DMS79 treated with DMSO at 0.1 percent for 48 hours (cell line): ENCODE results near the gene ARHGAP28.
"Not testable (repeated sequence)": the region's sequence is repeated elsewhere in the genome, so short reads cannot be mapped to it uniquely, and the experiment has no call there.

Experiments
- DNase-seq: peaks from one replicate; lab custom pipeline; 2025; lab: John Stamatoyannopoulos, UW

Gene ARHGAP28

DNA sequence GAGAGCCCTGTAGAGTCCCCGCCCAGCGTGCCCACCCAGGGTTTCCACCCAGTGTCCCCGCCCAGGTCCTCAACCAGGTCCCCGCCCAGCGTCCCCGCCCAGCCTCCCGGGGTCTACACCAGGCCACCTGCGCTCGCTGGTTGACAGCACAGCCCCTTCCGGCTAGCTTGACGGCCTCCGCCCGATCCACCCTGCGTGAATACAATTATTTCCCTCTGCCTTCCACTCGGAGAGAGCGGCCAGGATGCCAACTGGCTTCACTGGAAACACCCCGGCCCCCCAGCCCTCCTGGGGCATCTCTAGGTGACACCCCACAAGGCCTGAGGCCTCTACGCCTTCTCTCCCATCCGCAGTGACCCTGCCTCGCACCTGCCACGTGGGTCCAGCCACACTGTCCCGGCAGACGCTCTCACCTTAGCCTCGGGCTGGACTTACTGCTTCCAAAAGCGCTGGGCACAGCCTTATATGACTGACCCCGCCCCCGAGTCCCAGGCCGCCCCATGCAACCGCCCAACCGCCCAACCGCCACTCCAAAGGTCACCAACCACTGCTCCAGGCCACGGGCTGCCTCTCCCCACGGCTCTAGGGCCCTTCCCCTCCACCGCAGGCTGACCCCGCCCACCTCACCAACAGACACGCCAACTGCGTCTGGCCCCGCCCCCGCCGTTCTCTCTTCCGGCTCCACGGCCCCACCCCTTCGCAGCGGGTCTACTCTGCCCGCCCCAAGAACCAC lies 200.0 kb downstream of the ARHGAP28 start:
- DNase-seq: no peak

DNA sequence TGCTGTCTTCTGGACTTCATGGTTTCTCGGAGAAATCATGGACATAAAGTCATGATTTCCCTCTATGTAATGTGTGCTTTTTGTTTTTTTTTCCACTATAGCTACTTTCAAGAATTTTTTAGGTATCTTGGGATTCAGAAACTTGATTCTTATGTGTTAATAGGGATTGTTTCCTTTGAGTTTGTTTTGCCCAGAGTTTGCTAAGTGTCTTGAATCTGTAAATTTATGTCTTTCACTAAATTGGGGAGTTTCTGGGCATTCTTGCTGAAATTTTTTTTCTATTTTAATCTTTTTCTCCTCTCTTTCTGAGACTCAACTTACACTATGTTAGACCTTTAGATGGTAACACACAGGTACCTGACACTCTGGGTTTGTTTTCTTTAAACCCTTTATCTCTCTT lies 205.3 kb downstream of the ARHGAP28 start:
- DNase-seq: no peak

DNA sequence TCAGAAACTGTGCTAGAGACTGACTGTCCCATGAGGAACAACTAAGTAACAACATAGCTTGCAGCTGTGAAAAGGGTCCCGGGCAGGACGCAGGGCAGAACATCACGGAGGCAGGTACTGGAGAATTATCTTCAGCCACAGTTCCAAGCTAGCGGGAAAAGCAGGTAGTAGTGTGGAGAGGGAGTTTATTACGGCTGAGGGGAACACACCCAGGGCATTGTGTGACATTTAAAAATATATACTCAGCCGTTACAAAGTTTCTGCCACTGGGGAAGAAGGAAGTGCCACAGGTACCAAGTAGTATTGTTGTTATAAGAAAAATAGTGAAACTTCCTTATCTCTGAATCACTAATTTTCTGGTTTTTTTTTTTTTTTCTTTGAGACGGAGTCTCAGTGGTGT lies 208.5 kb downstream of the ARHGAP28 start:
- DNase-seq: no peak

DNA sequence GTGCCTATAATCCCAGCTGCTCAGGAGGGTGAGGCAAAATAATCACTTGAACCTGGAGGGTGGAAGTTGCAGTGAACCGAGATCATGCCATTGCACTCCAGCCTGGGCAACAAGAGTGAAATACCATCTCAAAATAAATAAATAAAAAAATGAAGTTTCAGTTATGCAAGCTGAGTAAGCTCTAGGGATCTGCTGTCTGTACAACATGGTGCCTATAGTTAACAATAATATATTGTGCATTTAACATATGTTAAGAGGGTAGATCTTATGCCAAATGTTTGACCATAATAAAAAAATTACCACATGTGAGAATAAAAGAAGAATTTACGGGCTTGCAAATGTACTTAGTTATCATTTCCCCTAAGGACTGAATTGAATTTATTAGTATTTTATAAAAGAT lies 208.9 kb downstream of the ARHGAP28 start:
- DNase-seq: not testable (repeated sequence)

DNA sequence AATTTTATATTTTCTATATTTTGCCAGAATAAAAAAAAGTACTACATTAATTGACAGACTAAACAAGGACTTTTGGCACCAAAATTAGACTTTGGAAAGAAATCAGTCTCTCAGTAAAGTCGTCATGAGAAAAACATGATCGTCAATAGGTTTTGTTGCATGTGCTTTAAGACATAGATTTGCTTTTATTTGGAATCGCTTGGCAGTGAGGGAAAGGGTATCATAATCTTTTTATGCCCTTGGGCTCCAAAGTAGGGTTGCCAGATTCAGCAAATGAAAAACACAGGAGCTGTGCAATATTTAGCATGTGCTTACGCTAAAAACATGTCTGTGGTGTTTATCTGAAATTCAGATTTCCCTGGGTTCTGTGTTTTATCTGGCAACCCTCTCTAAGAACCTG lies 210.5 kb downstream of the ARHGAP28 start:
- no peak for DNase-seq

DNA sequence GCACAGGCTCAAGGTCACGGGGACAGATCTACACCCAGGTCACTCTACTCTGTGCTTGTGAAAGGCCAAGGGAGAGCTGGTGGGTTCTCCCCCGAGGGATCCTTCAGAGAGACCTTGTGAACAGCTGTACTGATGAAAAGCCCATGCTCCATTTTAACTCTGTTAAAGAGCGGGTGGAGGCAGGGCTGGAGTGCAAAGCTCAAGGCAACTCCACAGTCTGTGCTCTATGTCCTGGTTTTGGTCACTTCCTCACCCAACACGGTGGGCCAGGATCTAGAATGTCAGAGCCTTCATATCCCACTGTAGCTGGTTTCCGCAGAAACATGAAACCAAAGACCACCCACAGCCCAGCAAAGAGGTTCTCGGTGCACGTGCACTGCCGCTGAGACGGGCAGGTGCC lies 210.9 kb downstream of the ARHGAP28 start:
- no peak for DNase-seq

DNA sequence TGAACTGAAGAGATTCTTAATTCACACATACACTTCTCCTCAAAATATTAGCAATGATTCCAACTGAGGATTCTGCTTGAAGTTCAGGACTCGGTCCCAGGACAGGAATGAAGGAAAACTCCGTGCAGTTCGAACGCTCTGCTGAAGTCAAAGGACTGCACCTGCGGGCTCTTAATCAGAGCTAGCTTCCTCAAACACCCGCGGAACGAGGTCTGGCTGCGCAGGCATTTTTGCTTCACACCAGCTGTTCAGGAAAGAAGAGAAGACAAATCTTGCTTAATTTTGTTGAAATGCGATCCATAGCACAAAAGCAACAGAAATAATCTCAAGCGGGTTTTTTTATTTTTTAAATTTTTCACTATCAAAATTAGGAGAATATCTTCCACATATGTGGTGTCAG lies 212.5 kb downstream of the ARHGAP28 start:
- no peak for DNase-seq

DNA sequence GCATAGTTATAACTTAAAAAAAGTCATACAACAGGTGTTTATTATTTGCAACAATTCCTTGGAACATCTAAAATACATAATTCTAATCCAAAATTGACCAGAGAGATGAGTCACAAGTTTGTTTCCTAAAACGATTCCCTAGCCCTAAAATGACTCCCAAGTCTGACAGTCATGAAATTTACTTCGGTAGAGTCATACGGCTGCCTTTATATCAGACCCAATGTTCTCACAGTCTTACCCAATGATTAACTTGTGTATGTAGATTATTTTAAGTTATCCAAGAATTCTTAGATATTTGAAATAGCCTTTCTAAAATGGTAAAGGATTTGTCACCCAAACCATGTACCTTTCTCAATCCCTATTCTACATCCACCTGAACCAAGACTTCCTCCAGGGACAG lies 213.2 kb downstream of the ARHGAP28 start:
- no peak for DNase-seq

DNA sequence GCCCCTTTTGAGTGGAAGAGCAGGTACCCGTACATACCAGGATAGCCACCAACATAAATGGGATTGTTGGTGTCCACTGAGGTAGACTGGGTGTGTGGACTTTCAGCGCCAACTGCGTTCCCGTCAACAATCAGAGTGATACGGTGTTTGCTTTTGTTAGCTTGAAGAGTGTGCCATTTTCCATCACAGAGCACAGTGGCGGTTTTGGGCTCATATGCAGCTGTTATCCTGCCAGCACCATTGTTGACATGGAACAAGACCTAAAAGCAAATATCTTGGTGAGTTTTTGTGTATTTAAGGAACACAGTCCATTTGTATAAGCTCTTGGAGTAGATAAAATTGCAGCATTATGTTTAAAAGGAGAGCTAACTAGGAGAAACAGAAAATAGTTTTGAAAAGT lies 213.6 kb downstream of the ARHGAP28 start:
- no peak for DNase-seq

- DNase-seq: no peak
Observed at GRCh38 chr18:6947338-6948030, 218.0 kb downstream of the ARHGAP28 start.

- no peak for DNase-seq
Observed at GRCh38 chr18:6948281-6949055, 219.0 kb downstream of the ARHGAP28 start.

DNA sequence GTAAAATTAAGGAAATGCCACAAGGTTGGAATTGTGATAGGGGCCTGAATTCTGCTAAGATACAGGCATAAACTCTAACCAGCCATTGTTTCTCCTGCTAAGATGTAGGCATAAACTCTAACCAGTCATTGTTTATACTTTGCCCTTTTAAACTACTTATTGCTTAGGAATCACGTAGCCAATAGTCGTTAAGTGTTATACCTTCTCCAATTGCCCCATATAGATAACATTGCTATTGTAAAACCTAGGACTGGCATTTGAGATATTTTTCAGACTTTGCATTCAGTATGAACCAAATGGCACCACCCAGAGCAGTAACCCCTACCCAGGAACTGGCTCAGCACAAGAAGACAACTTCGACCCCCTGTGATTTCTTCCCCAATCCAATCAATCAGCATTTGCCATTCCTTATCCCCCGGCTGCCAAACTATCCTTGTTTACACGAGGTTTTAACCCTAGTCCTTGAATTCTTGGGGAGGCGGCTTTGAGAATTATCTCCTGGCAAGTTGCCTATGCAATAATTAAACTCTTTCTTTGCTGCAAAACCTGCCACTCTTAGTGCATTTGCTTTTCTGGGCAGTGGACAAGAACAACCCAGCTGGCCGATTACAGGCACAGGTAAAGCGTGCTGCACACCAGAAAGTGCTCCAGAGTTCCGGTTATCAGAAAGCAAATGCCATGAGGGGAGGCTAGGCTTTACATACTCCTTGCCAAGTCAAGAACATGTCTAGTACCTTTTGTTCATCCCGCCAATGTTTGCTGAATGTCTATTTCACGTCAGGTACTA lies 220.5 kb downstream of the ARHGAP28 start:
- DNase-seq: no peak

DNA sequence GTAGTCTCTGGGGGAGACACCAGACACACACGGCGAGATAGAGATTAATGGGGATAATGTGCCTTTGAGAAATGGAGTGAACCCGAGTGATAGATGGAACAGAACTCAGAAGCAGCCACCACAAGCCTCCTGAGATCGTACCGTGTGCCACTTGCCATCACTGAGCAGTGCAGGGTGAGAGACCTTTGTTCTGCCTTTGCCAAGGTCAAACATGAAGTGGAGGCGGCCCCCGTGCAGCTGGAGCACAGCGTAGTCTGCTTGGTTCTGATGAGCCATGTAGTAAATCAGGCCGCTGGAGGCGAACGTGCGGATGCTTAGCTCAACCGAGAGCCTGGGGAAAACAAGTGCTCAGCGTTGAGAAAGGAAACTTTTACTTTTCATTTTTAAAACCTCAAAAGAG lies 221.1 kb downstream of the ARHGAP28 start:
- no peak for DNase-seq

DNA sequence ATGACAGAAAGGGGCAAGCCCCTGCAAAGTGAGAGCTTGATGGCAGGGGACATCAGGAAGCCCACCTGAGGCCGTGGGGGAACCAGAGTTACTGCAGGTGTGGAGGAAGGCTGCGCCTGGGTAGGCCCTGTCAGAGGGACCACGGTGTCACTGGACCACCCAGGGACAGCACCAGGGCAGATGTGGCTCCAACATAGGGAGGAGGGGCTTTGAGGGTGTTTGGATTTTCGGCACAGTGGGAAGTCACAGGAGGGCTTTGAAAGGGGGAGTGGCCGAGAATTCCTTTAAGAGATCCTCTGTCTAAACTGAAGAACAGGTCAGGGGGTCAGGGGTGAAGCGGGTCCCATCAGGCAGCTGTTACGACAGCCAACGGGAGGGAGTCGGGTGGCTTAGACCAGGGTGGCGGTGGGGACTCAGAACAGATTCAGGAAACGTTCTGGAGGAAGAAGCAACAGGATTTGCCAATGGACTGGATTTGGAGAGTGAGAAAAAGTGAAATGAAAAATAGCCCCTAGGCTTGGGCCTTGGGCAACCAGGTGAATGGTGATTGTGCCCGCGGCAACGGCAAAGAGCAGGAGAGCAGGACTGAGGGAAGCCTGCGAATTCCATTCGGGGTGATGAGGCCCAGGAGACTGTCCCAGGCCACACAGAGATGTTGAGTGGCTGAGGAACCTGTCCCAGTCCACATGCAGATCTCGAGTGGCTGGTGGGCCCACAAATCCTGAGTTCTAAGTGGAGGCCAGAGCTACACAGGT lies 222.0 kb downstream of the ARHGAP28 start:
- DNase-seq: no peak

DNA sequence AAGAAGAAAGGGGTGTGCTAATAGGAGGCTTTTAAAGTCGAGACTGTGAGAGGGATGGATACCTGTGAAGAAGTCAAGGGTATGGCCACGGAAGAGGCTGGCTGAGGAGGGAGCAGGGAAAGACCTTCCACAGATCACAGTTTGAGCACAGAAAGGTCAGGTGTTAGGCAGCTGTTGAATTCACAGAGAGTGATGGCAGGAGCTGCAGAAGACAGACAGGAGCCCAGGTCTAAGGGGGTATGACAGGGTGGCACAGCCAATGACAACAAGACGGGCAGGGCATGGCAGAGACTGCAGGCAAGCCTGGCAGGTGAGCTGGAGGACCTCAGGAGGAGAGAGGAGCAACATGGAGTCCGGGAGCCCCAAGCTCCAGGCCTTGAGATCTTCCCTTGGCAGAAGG lies 225.0 kb downstream of the ARHGAP28 start:
- DNase-seq: no peak

DNA sequence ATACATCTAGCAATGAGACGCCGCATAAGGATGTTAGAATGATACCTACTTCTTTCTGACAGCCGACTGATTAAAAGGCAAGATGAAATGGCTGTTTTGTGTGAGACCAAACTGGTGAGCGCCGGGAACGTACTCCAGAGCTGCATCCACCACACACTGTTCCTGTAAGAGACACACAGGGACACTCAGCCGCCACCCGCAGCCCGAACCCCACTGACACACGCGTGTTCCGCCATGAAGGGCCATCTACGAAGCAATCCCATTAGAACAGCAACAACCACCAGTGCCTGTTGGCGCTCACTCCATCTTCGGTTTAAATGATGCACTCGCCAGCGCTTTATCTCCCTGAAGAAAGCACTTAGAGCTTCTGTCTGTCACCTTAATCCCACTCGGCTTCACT lies 225.8 kb downstream of the ARHGAP28 start:
- DNase-seq: no peak

GRCh38 chr18:6956495-6956894 lies 227.0 kb downstream of the ARHGAP28 start:
- DNase-seq: no peak

GRCh38 chr18:6956999-6957398 lies 227.5 kb downstream of the ARHGAP28 start:
- DNase-seq: no peak

DNA sequence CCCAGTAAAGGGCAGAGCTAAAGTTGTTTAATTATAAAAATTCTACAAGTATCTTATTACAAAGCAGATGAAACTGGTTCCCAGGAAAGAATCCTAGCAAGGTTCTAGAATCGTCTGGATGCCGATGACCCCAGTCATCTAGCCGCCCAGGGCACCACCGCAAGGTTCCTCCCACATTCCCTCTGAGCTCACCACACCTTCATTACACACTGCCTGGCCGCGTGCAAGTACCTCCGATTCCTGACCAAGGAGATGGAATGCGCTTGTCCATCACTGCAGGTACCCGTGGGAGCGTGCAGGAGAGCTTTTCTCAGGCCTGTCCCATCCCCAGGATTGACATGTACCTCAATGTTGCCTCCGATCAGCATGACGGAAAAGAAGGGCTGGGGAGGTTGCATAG lies 229.6 kb downstream of the ARHGAP28 start:
- DNase-seq: no peak

- no peak for DNase-seq
Observed at GRCh38 chr18:6960124-6960523, 230.6 kb downstream of the ARHGAP28 start.

DNA sequence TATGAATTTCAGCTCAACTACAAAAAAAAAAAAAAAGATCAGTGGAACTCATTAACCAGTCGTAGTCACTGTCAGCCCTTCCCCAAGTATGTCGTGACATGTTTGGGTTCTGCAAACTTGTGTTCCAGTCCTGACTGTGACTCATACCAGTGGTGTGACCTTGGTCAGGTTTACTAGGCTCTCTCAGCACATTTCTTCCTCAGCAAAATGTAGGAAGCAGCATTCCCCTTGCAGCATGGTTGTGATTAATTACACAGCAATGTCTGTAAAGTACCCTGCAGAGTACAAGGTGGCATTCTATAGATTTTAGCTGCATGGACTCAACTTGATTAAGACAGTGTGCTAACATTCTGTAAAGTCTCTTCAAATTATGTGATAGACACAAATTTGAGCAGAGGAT lies 231.1 kb downstream of the ARHGAP28 start:
- no peak for DNase-seq

DNA sequence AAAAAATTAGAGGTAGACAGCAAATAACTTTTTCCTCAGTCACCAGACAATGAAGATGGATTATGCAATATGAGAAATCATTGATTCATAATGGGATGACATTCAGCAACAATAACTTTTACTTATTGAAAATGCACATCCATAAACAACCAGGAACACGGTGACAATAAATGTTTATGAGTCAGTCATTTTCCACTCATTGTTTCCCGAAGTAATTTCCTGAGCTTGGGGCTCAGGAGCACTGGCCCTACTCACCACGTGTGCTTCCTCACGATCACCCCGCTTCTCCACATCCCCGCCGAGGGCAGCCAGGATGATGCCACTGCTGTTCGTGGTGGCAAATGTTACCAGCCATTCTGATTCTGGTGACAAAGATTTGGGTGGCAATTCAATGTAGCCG lies 231.8 kb downstream of the ARHGAP28 start:
- no peak for DNase-seq
